OCI-LY7 (cell line): ENCODE data around the gene CRYGC. TPM values are rescaled to one million over a fixed set of nuclear protein-coding genes. Genes with fewer than 3 reads are reported as not detected.
"Not testable (repeated sequence)": the region's sequence is repeated elsewhere in the genome, so short reads cannot be mapped to it uniquely, and the experiment has no call there.

Source experiments
- BruUV-seq: library from RNA; stranded (reverse); fragments of 400-500 nt; replicated peaks from 2 replicates; lab custom pipeline; 2021; lab: Mats Ljungman, UMichigan
- CTCF ChIA-PET: fragments of 300-600 bp; sonication (Branson Sonifier 250); formaldehyde crosslinking; loops from one replicate; lab custom pipeline; 2022; ENCODE audit warnings: antibody characterized with exemption; ENCODE audit not compliant: unreplicated experiment; lab: Charles Lee
- POLR2A ChIA-PET: fragments of 300-600 bp; sonication (Branson Sonifier 250); formaldehyde crosslinking; loops from one replicate; lab custom pipeline; 2022; ENCODE audit warnings: antibody characterized with exemption; lab: Charles Lee
- DNase-seq: peaks from one replicate; pipeline ENCODE4 v3.0.0-alpha.2; 2015; ENCODE audit warnings: low spot score
- H2AFZ ChIP-seq: fragments of 200-600 bp; sonication (generic), shearing (Covaris generic); 2 replicates; pipeline ENCODE4 v1.6.1; 2014; ENCODE audit warnings: mild to moderate bottlenecking, antibody characterized with exemption, low read length, moderate library complexity
- H3K27ac ChIP-seq: fragments of 200-600 bp; sonication (generic); 2 replicates; pipeline ENCODE4 v1.5.1; 2014; ENCODE audit warnings: mixed run types, low read depth, mild to moderate bottlenecking, moderate library complexity, low read length, inconsistent platforms; ENCODE audit not compliant: poor library complexity, severe bottlenecking
- H3K36me3 ChIP-seq: fragments of 200-600 bp; sonication (generic); 2 replicates; pipeline ENCODE4 v1.6.1; 2014; ENCODE audit warnings: mild to moderate bottlenecking, antibody characterized with exemption, low read length, moderate library complexity, mixed read lengths; ENCODE audit not compliant: insufficient read depth
- H3K4me1 ChIP-seq: fragments of 200-600 bp; sonication (generic); 2 replicates; pipeline ENCODE4 v1.5.1; 2014; ENCODE audit warnings: mild to moderate bottlenecking, low read length; ENCODE audit not compliant: insufficient read depth, poor library complexity, severe bottlenecking
- H3K4me2 ChIP-seq: fragments of 200-600 bp; sonication (generic); 2 replicates; pipeline ENCODE4 v1.6.1; 2014; ENCODE audit warnings: mild to moderate bottlenecking, low read length
- H3K4me3 ChIP-seq: fragments of 200-600 bp; sonication (generic); 2 replicates; pipeline ENCODE4 v1.5.1; 2014; ENCODE audit warnings: mild to moderate bottlenecking, low read depth, low read length; ENCODE audit not compliant: poor library complexity, severe bottlenecking
- H3K79me2 ChIP-seq: fragments of 200-600 bp; sonication (generic); 2 replicates; pipeline ENCODE4 v1.6.1; 2016; ENCODE audit warnings: low read depth, mild to moderate bottlenecking, low read length, moderate library complexity, mixed read lengths; ENCODE audit not compliant: insufficient read depth
- H3K9me2 ChIP-seq: fragments of 200-600 bp; sonication (generic); 2 replicates; pipeline ENCODE4 v1.6.1; 2016; ENCODE audit warnings: mild to moderate bottlenecking, low read length, mixed read lengths; ENCODE audit not compliant: insufficient read depth
- H3K9me3 ChIP-seq: fragments of 200-600 bp; sonication (generic); 2 replicates; pipeline ENCODE4 v1.6.1; 2014; ENCODE audit warnings: mild to moderate bottlenecking, mixed run types, low read length, mixed read lengths
- H4K20me1 ChIP-seq: fragments of 200-600 bp; sonication (generic); 2 replicates; pipeline ENCODE4 v1.6.1; 2014; ENCODE audit warnings: mild to moderate bottlenecking, antibody characterized with exemption, low read length, moderate library complexity, mixed read lengths; ENCODE audit not compliant: insufficient read depth
- CTCF ChIP-seq: fragments of 200-600 bp; sonication (generic); conservative IDR thresholded peaks from 2 replicates; pipeline ENCODE4 v1.5.1; 2014; ENCODE audit warnings: mild to moderate bottlenecking, antibody characterized with exemption, low read length, moderate library complexity, mixed read lengths
- EZH2phosphoT487 ChIP-seq: fragments of 200-600 bp; sonication (generic); IDR thresholded peaks from 2 replicates; pipeline ENCODE4 v1.6.1; 2018; ENCODE audit warnings: low read depth, borderline replicate concordance, mild to moderate bottlenecking, mixed run types, antibody characterized with exemption, low read length, moderate library complexity, mixed read lengths
- intact Hi-C: fragments of 100-400 bp; cut with micrococcal nuclease; formaldehyde crosslinking; loops from one replicate; pipeline ENCODE4 v1.10.0; 2022; ENCODE audit not compliant: unreplicated experiment
- total RNA-seq, 2 experiments: library from RNA; depleted of rRNA in 1 of 2; stranded (reverse); fragments of >200 nt in 1 of 2; shearing (Covaris generic) in 1 of 2; gene quantifications; 2 replicates each; pipeline ENCODE4 v1.2.3, GENCODE V29; 2014 to 2022

Gene CRYGC
- total RNA-seq, 2 experiments from 2014 or later = not detected

GRCh38 chr2:208125251-208125650, 4.4 kb downstream of the CRYGC start:
- H3K9me3 ChIP-seq = no peaks in the 10 kb centered on the region

GRCh38 chr2:208124013-208124715, 5.5 kb downstream of the CRYGC start, which contains the start of gene CRYGD:
Gene CRYGD (minus strand): TSS chr2:208124524. CDS start chr2:208124473, 51 bp downstream.
- H3K4me3 ChIP-seq, H3K79me2 ChIP-seq, H3K4me2 ChIP-seq, H4K20me1 ChIP-seq, H3K27ac ChIP-seq, CTCF ChIA-PET, intact Hi-C loops, POLR2A ChIA-PET, H3K36me3 ChIP-seq, H3K4me1 ChIP-seq, H3K9me2 ChIP-seq, DNase-seq, BruUV-seq, H2AFZ ChIP-seq, H3K9me3 ChIP-seq: not testable (repeated sequence)

More at GRCh38 chr2:208125251-208125650, 4.4 kb downstream of the CRYGC start:
- no peak overlapping the region for H2AFZ ChIP-seq
- H3K27ac ChIP-seq = no peak overlapping the region
- no peaks in the 10 kb centered on the region for H3K4me1 ChIP-seq
- intact Hi-C loops = no loop called here
- CTCF ChIA-PET = no interaction called here
- TF ChIP-seq CTCF (no peak), EZH2phosphoT487 (no peak)
- no peak overlapping the region for H3K4me3 ChIP-seq
- POLR2A ChIA-PET = interaction anchor here (0.6 to 0.7 kb wide), 2 partner anchors 19 to 23 kb away, joined by 3 to 6 read pairs; no protein-coding TSS in a partner anchor
- H4K20me1 ChIP-seq = no peaks in the 10 kb centered on the region
- BruUV-seq = no TSS peak
- no peak for DNase-seq
- H3K9me2 ChIP-seq = no peaks in the 10 kb centered on the region
- no peak overlapping the region for H3K4me2 ChIP-seq
- no peaks in the 10 kb centered on the region for H3K79me2 ChIP-seq
- H3K36me3 ChIP-seq = no peaks in the 10 kb centered on the region

GRCh38 chr2:208122248-208122647, 7.4 kb downstream of the CRYGC start:
- H3K36me3 ChIP-seq = no peaks in the 10 kb centered on the region
- no peak for DNase-seq
- H3K4me2 ChIP-seq = no peak overlapping the region
- H3K9me2 ChIP-seq = no peaks in the 10 kb centered on the region
- TF ChIP-seq CTCF (no peak), EZH2phosphoT487 (no peak)
- H4K20me1 ChIP-seq = no peaks in the 10 kb centered on the region
- no peaks in the 10 kb centered on the region for H3K4me1 ChIP-seq
- no peak overlapping the region for H3K27ac ChIP-seq
- H3K9me3 ChIP-seq = no peaks in the 10 kb centered on the region
- H3K4me3 ChIP-seq = no peak overlapping the region
- no TSS peak for BruUV-seq
- ChIA-PET CTCF (interaction anchor here (0.6 kb wide), 1 partner anchor 254 kb away, joined by 3 read pairs; no protein-coding TSS in a partner anchor), POLR2A (no interaction called here)
- no peak overlapping the region for H2AFZ ChIP-seq
- no peaks in the 10 kb centered on the region for H3K79me2 ChIP-seq
- intact Hi-C loops = no loop called here
